COR-L47 (cell line): ENCODE measurements around the gene UBAP2.
A peak's percentile ranks its signal among the peaks of the same experiment; 100 is the strongest.
"Not testable (repeated sequence)": the region's sequence is repeated elsewhere in the genome, so short reads cannot be mapped to it uniquely, and the experiment has no call there.

Source experiments
- DNase-seq: peaks from one replicate; lab custom pipeline; 2025; lab: John Stamatoyannopoulos, UW

UBAP2 gene

GRCh38 chr9:34047864-34048726, 592 bp downstream of the UBAP2 start:
- DNase-seq = peak; percentile 29

DNA sequence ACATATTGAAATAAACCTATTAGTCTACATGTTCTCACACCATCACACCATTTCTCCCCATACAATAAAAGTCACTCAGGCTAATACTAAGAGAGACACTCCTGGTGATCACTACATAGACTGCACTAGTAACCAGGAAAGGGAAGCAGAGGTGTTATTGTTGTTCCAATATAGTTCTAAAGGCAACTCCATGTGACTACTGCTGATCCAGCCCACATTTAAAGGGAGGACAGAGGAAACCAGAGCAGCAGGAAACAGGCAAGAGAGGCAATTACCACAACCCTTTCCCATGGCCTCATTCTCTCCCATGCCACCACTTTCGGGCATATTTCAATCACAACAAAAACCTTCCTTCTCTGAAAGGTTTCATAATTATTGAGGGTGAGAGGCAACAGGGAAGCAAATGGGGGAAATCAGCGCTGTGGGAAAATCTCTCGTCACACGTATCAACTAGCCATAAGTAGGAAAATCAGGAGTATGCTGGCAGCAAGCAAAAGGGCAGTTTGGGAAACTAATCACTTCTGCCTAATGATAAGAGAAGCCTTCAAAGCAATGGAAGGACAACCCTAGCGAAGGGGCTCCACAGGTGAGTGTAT, 1.8 kb downstream of the UBAP2 start:
- peak; percentile 2 for DNase-seq

GRCh38 chr9:34045903-34046302, 2.8 kb downstream of the UBAP2 start:
- no peak for DNase-seq

GRCh38 chr9:34042074-34042473, 6.6 kb downstream of the UBAP2 start:
- DNase-seq = not testable (repeated sequence)

DNA sequence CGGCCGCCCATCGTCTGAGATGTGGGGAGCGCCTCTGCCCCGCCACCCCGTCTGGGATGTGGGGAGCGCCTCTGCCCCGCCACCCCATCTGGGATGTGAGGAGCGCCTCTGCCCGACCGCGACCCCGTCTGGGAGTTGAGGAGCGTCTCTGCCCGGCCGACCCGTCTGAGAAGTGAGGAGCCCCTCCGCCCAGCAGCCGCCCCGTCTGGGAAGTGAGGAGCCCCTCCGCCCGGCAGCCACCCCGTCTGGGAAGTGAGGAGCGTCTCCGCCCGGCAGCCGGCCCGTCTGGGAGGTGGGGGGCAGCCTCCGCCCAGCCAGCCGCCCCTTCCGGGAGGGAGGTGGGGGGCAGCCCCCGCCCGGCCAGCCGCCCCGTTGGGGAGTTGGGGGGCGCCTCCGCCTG, 9.8 kb downstream of the UBAP2 start:
- DNase-seq = not testable (repeated sequence)

DNA sequence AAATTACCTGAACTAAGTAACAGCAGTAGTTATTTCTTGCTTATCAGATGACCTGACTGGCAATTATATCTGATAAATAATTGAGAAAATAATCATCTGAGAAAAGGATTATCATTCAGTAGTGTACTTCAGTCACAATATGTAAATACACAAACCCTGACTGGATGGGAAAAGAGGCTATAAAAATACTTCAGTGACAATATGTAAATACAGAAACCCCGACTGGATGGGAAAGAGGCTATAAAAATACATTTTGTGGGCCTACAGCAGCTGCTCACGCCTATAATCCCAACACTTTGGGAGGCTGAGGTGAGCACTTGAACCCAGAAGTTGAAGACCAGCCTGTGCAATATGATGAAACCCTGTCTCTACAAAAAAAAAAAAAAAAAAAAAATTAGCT, 11.1 kb downstream of the UBAP2 start:
- DNase-seq = no peak

DNA sequence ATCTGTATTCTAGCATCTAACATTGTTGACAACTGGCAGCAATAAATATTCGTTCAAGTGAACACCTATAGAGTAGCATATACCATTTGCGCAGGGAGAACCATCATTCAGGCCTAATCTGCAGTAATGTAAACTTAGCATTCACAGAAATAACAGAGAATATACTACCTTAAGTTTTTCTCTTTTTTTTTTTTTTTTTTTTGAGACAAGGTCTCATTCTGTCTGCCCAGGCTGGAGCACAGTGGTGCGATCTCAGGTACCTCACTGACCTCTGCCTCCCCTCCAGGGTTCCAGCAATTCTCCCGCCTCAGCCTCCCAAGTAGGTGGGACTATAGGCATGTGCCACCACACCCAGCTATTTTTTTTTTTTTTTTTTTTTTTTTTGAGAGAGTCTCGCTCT, 12.1 kb downstream of the UBAP2 start:
- no peak for DNase-seq

DNA sequence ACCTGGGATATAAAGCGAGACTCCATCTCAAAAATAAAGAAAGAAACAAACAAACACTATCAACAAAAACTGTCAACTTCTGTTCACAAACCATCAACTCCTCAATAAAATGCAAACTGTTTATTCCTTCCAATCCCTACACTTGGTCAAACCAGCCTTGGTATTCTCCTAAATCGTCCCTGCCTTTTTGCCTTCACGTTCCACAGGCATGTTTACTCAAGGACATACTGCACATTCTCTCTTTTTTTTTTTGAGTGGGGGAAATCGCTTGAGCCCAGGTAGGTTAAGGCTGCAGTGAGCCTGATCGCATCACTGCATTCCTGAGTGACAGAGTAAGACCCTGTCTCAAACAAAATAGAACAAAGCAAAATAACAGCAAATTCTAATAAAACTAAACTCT, 13.0 kb downstream of the UBAP2 start:
- no peak for DNase-seq

DNA sequence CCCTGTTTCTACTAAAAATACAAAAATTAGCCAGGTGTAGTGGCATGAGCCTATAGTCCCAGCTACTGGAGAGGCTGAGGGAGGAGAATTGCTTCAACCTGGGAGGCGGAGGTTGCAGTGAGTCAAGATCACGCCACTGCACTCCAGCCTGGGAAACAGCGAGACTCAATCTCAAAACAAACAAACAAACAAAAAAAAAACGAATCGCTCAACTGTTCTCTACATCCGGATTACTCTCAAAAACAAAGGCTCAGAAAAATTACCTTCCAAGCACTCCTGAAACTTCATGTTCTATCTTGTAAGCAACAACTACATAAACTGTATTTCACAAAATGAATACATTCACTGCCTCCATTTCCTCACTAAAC, 14.0 kb downstream of the UBAP2 start:
- DNase-seq = no peak

DNA sequence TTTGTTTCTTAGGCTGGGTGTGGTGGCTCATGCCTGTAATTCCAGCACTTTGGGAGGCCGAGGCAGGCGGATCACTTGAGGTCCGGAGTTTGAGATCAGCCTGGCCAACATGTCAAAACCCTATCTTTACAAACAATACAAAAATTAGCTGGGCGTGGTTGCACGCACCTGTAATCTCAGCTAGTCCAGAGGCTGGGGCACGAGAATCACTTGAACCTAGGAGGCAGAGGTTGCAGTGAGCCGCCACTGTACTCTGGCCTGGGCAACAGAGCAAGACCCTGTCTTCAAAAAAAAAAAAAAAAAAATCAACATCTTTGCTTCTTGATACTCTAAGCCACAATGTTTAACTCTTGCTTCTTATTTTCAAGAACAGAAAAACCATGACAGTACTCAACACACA, 16.1 kb downstream of the UBAP2 start:
- DNase-seq = no peak

DNA sequence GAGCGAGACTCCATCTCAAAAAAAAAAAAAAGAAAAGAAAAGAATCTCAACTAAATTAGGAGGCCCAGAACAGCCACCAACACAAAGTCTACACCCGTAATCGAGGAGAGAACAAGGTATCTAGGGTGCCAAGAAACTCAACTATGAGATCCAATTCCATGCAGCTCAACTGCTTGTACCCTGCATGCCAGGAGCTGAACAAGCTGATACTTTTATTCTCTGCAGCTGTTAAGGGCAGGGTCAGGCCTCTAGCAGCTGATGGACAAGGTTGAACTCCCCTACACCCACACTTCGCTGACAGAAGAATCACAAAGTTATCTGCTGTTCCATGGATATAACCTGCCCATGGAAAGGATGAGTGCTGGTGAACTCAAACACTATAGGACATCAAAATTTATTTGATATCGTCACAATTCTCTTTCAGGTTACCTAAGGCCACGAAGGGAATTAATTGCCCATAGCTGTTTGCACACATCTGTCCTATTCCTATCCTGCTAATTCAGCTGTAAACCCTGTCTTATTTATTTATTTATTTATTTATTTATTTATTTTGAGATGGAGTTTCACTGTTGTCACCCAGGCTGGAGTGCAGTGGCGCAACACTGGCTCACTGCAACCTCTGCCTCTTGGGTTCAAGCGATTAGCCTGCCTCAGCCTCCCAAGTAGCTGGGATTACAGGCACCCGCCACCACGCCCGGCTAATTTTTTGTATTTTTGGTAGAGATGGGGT, 20.7 kb downstream of the UBAP2 start:
- DNase-seq = no peak

GRCh38 chr9:34025811-34026210, 22.9 kb downstream of the UBAP2 start:
- no peak for DNase-seq

- DNase-seq = no peak
Observed at GRCh38 chr9:34025062-34025461, 23.6 kb downstream of the UBAP2 start.

DNA sequence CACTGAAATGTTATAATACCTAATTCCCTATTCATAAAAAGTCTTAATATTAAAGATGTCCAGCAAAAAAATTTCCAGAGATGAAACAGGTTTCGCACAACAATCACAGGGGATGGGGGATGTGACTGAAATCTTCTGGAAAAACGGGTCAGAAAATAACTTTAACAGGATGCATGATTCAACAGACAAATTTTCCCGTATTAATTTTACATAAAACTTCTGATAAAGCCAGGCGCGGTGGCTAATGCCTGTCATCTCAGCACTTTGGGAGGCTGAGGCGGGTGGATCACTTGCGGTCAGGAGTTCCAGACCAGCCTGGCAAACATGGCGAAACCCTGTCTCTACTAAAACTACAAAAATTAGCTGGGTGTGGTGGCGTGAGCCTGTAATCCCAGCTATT, 24.2 kb downstream of the UBAP2 start:
- DNase-seq = not testable (repeated sequence)

GRCh38 chr9:34016149-34016548, 32.5 kb downstream of the UBAP2 start:
- no peak for DNase-seq

DNA sequence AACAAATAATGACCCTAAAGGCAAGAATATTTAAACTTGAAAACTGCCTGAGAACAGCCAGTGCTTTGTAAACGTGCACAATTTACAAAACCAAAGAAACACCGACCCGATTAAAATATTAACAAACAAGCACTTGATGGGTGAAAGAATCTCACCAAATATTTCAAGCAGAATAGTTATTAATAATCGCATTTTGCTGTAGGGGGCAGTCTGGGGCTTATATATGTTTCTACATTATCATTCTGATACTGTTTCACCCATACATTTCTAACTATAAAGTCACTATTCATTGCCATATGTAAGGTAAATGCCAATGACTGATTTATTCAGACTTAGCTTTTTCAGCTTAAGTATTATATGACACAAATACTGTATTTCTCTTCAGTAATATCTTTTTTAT, 37.7 kb downstream of the UBAP2 start:
- DNase-seq = peak; percentile 0

DNA sequence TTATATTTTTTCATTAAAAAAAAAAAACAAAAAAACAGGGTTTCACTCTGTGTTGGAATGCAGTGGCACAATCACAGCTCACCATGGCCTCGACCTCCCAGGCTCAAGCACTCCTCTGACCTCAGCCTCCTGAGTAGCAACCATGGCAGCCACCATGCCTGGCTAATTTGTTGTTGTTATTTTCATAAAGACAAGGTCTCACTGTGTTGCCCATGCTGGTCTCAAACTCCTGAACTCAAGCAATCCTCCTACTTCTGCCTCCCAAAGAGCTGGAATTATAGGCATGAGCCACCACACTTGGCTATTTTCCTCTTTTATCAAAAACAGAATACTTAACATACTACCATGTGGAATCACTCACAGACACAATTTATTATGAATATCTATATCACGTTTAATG, 46.7 kb downstream of the UBAP2 start:
- no peak for DNase-seq

GRCh38 chr9:34001298-34001697, 47.4 kb downstream of the UBAP2 start:
- no peak for DNase-seq

GRCh38 chr9:33995449-33995848, 53.2 kb downstream of the UBAP2 start:
- DNase-seq = no peak

GRCh38 chr9:33993104-33993503, 55.6 kb downstream of the UBAP2 start:
- DNase-seq = peak; percentile 0

GRCh38 chr9:33992632-33993031, 56.1 kb downstream of the UBAP2 start:
- no peak for DNase-seq

- DNase-seq = no peak
Observed at GRCh38 chr9:33988219-33988890, 60.3 kb downstream of the UBAP2 start.

DNA sequence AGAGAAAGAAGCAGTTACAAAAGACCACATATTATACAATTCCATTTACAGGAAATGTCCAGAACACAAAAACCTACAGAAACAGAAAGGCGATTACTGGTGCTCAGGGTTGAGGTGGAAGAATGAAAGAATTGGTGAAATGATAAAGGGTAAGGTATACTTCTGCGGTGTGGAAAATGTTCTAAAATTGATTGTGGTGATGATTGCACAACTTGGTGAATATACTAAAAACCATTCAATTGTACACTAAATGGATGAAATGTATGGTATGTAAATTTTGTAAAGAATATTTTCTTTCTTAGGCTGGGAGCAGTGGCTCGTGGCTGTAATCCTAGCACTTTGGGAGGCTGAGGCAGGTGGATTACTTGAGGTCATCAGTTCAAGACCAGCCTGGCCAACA, 72.3 kb downstream of the UBAP2 start:
- DNase-seq = no peak
